ENCODE results near the gene SEPSECS. TPM values are rescaled to one million over a fixed set of nuclear protein-coding genes. Genes with fewer than 3 reads are reported as not detected.

SEPSECS gene
- total and polyA plus RNA-seq, 2 of the 8 experiments (the other 6 are each of a cell fraction or from before 2014, with no cell fraction given): 1.9 to 4.1 TPM

DNA sequence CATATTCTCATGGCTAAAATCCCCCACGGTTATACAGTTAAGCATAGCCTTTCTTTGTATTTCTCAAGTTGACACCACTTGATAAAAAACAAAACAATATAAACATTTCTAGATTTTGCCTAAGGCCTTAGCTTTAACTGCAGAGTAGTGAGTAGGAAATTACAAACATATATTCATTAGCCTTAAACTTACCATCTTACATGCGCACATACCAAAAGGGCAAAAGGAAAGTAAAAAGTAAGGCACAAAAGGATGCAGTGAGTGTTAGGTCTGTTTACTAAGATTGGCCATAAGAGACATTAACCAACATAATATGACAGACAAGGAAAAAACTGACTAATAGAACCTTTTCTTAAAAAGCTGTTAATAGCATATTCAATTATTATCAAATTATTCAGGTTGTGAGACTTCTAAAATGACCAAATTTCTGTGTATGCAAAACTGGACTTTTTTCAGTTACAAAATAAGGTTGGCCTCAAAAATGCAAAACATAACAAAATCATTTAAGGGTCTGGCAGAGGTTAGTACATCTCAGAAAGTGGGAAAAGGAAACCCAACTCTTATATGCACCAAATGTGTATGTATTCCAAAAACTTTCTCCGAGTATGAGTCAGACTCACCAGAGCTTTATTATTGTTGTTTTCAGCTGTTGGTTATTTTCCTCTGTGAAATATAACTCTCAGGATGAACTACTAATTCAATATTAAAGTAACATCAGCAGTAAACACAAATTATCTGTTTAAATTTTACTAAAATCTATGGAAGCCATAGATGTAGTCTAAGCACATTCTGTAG lies 39.9 kb downstream of the SEPSECS start:
- Histone ChIP-seq H2BK20ac (ENCODE audit: low read length) (no peak overlapping the region), H2BK15ac (ENCODE audit: low read length) (no peak overlapping the region), H3K4me1 (replicated peaks in 1 of 4; ENCODE audit: control insufficient read depth in 3 of 4, insufficient read depth in 4 of 4, low read length in 3 of 4) (no peaks in the 10 kb centered on the region), H3K4me2 (ENCODE audit: insufficient read depth in 1 of 2, low read depth in 2 of 2, low read length in 2 of 2) (no peak overlapping the region), H2AK5ac (ENCODE audit: low read depth, low read length) (no peak overlapping the region), H3K9me3 (ENCODE audit: insufficient read depth in 2 of 2, low read depth in 1 of 2, low read length in 1 of 2) (no peaks in the 10 kb centered on the region), H3K4ac (replicated peaks; ENCODE audit: insufficient read length, low read depth, low read length) (no peak overlapping the region), H3K27ac (ENCODE audit: low read depth, low read length) (no peak overlapping the region), H3K23ac (ENCODE audit: insufficient read length) (no peak overlapping the region), H3K79me2 (ENCODE audit: control insufficient read depth in 1 of 2, insufficient read depth in 2 of 2, low read length in 2 of 2) (no peaks in the 10 kb centered on the region), H3K79me1 (ENCODE audit: low read depth, low read length) (no peaks in the 10 kb centered on the region), H3K56ac (replicated peaks; ENCODE audit: insufficient read length, low read depth, low read length) (no peak overlapping the region), H4K20me1 (replicated peaks in 1 of 2; ENCODE audit: control insufficient read depth in 1 of 2, insufficient read depth in 2 of 2, low read length in 2 of 2) (peaks cover 0 to 1% of the 10 kb centered on the region in 2 experiments), H3K18ac (ENCODE audit: extremely low read depth, low read length) (no peak overlapping the region), H3K36me3 (ENCODE audit: control insufficient read depth in 2 of 4, insufficient read depth in 4 of 4, low read length in 3 of 4) (no peaks in the 10 kb centered on the region), H2BK12ac (ENCODE audit: low read depth, low read length) (no peak overlapping the region), H4K8ac (ENCODE audit: extremely low read depth, insufficient read depth, low read length) (no peak overlapping the region), H2BK120ac (replicated peaks; ENCODE audit: low read depth, low read length) (no peak overlapping the region), H3K27me3 (replicated peaks in 1 of 4; ENCODE audit: control insufficient read depth in 3 of 4, extremely low read depth in 1 of 4, insufficient read depth in 3 of 4, low read length in 3 of 4) (no peaks in the 10 kb centered on the region), H2AFZ (ENCODE audit: low read length) (no peak overlapping the region), H4K5ac (ENCODE audit: insufficient read length, low read depth, low read length) (no peak overlapping the region), H4K91ac (replicated peaks; ENCODE audit: insufficient read length, low read length) (no peak overlapping the region), H3K14ac (ENCODE audit: insufficient read length) (no peak overlapping the region), H3K9ac (replicated peaks in 1 of 4; ENCODE audit: extremely low read depth in 1 of 4, low read depth in 3 of 4, low read length in 3 of 4) (no peak overlapping the region), H3K4me3 (ENCODE audit: extremely low read depth in 1 of 4, insufficient read depth in 2 of 4, low read depth in 3 of 4, low read length in 4 of 4) (no peak overlapping the region), H2BK5ac (ENCODE audit: low read depth, low read length) (no peak overlapping the region), H3K23me2 (ENCODE audit: low read depth, low read length) (no peaks in the 10 kb centered on the region)
- FAIRE-seq (no peak), DNase-seq (ENCODE audit: low read depth in 1 of 2, low spot score in 2 of 2) (no peak)
- WGBS, 2 experiments (ENCODE audit: extremely low coverage in 1 of 2, insufficient coverage in 1 of 2, insufficient read length in 1 of 2, insufficient replicate concordance in 2 of 2, low coverage in 1 of 2, low lambda C conversion rate in 2 of 2, missing lambda C conversion rate in 1 of 2): 94% methylated on average over 3 of the region's 3 CpGs; no CpG with 5 or more reads in 1 of the 2 experiments
- CTCF ChIA-PET (ENCODE audit: partially characterized antibody): no interaction called here
- no peak for TF ChIP-seq TBP (IDR thresholded peaks at IDR 0.05; ENCODE audit: low read depth, low read length)
- TF ChIP-seq SIX5 (IDR thresholded peaks at IDR 0.05; ENCODE audit: low read depth, low read length): no peak
- TF ChIP-seq KDM1A (IDR thresholded peaks at IDR 0.05; ENCODE audit: borderline replicate concordance, low read length): no peak
- TF ChIP-seq CEBPB (IDR thresholded peaks at IDR 0.05; ENCODE audit: low read depth, low read length): no peak
- TF ChIP-seq SRF (IDR thresholded peaks at IDR 0.05; ENCODE audit: low read depth, low read length): no peak
- TF ChIP-seq, protein P1, sequence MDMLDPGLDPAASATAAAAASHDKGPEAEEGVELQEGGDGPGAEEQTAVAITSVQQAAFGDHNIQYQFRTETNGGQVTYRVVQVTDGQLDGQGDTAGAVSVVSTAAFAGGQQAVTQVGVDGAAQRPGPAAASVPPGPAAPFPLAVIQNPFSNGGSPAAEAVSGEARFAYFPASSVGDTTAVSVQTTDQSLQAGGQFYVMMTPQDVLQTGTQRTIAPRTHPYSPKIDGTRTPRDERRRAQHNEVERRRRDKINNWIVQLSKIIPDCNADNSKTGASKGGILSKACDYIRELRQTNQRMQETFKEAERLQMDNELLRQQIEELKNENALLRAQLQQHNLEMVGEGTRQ (IDR thresholded peaks at IDR 0.05; ENCODE audit: low read length): no peak
- no peak for TF ChIP-seq EGR1 (IDR thresholded peaks at IDR 0.05; ENCODE audit: borderline replicate concordance, low read depth, low read length)
- TF ChIP-seq EP300 (IDR thresholded peaks at IDR 0.05; ENCODE audit: borderline replicate concordance in 1 of 2, low read depth in 2 of 2, low read length in 2 of 2): no peak
- POLR2A ChIA-PET (ENCODE audit: partially characterized antibody): no interaction called here

All from H1 (cell line).